ENCODE data around the gene CCSER2.

CCSER2 gene

GRCh38 chr10:84329986-84330651, 1.7 kb downstream of the CCSER2 start:
- Histone ChIP-seq H3K4me2 (ENCODE audit: low read depth, low read length, poor library complexity, severe bottlenecking) (peak overlapping the region; percentile 80), H3K9me2 (replicated peaks; ENCODE audit: low read depth, low read length) (no peaks in the 10 kb centered on the region), H2AFZ (ENCODE audit: low read length) (no peak overlapping the region), H3F3A (ENCODE audit: low read depth) (peaks cover 3% of the 10 kb centered on the region; the same call in 1 of the 2 replicates), H3K27me3 (ENCODE audit: insufficient read depth, low read length, poor library complexity, severe bottlenecking) (no peaks in the 10 kb centered on the region), H3K4me3 (ENCODE audit: low read length, poor library complexity, severe bottlenecking) (peak overlapping the region; percentile 76), H3K9ac (ENCODE audit: low read depth, low read length, poor library complexity, severe bottlenecking) (peak overlapping the region; percentile 61), H3K9me3 (ENCODE audit: insufficient read depth, low read depth, low read length) (no peaks in the 10 kb centered on the region), H3K4me1 (ENCODE audit: insufficient read depth, low read length, poor library complexity, severe bottlenecking) (peaks cover 52% of the 10 kb centered on the region), H4K20me1 (ENCODE audit: insufficient read depth, low read length, poor library complexity, severe bottlenecking) (peaks cover 12% of the 10 kb centered on the region), H3K79me2 (ENCODE audit: insufficient read depth, low read length) (peaks cover 42% of the 10 kb centered on the region), H3K36me3 (ENCODE audit: insufficient read depth, low read length) (no peaks in the 10 kb centered on the region)
- TF ChIP-seq CTCF (conservative IDR thresholded peaks at IDR 0.05; ENCODE audit: low read length) (no peak), EZH2phosphoT487 (IDR thresholded peaks at IDR 0.05; ENCODE audit: borderline replicate concordance) (no peak)

GRCh38 chr10:84331091-84331490, 2.7 kb downstream of the CCSER2 start:
- Histone ChIP-seq H3K9ac (ENCODE audit: low read depth, low read length, poor library complexity, severe bottlenecking) (peak overlapping the region; percentile 61), H3K9me3 (ENCODE audit: insufficient read depth, low read depth, low read length) (no peaks in the 10 kb centered on the region), H2AFZ (ENCODE audit: low read length) (no peak overlapping the region), H3K27me3 (ENCODE audit: insufficient read depth, low read length, poor library complexity, severe bottlenecking) (no peaks in the 10 kb centered on the region), H3K4me2 (ENCODE audit: low read depth, low read length, poor library complexity, severe bottlenecking) (peak overlapping the region; percentile 80), H3K4me1 (ENCODE audit: insufficient read depth, low read length, poor library complexity, severe bottlenecking) (peaks cover 52% of the 10 kb centered on the region), H3K79me2 (ENCODE audit: insufficient read depth, low read length) (peaks cover 51% of the 10 kb centered on the region), H3K9me2 (replicated peaks; ENCODE audit: low read depth, low read length) (no peaks in the 10 kb centered on the region), H4K20me1 (ENCODE audit: insufficient read depth, low read length, poor library complexity, severe bottlenecking) (peaks cover 12% of the 10 kb centered on the region), H3K36me3 (ENCODE audit: insufficient read depth, low read length) (no peaks in the 10 kb centered on the region), H3F3A (ENCODE audit: low read depth) (peaks cover 3% of the 10 kb centered on the region; the same call in 1 of the 2 replicates), H3K4me3 (ENCODE audit: low read length, poor library complexity, severe bottlenecking) (peak overlapping the region; percentile 76)
- TF ChIP-seq CTCF (conservative IDR thresholded peaks at IDR 0.05; ENCODE audit: low read length) (no peak), EZH2phosphoT487 (IDR thresholded peaks at IDR 0.05; ENCODE audit: borderline replicate concordance) (no peak)

GRCh38 chr10:84333864-84334451, 5.6 kb downstream of the CCSER2 start:
- no peaks in the 10 kb centered on the region for H3K9me2 ChIP-seq (replicated peaks; ENCODE audit: low read depth, low read length)
- H2AFZ ChIP-seq (ENCODE audit: low read length): 0 out of 2 replicates have a peak overlapping the region, but pooled peaks have one; percentile 16
- H3F3A ChIP-seq (ENCODE audit: low read depth): peaks cover 3% of the 10 kb centered on the region; the same call in 1 of the 2 replicates
- TF ChIP-seq CTCF (conservative IDR thresholded peaks at IDR 0.05; ENCODE audit: low read length) (no peak), EZH2phosphoT487 (IDR thresholded peaks at IDR 0.05; ENCODE audit: borderline replicate concordance) (no peak)
- no peaks in the 10 kb centered on the region for H3K27me3 ChIP-seq (ENCODE audit: insufficient read depth, low read length, poor library complexity, severe bottlenecking)
- peaks cover 12% of the 10 kb centered on the region for H4K20me1 ChIP-seq (ENCODE audit: insufficient read depth, low read length, poor library complexity, severe bottlenecking)
- no peak overlapping the region for H3K9ac ChIP-seq (ENCODE audit: low read depth, low read length, poor library complexity, severe bottlenecking)
- H3K4me2 ChIP-seq (ENCODE audit: low read depth, low read length, poor library complexity, severe bottlenecking): peak overlapping the region; percentile 74
- H3K4me1 ChIP-seq (ENCODE audit: insufficient read depth, low read length, poor library complexity, severe bottlenecking): peaks cover 47% of the 10 kb centered on the region
- peak overlapping the region; percentile 59 for H3K4me3 ChIP-seq (ENCODE audit: low read length, poor library complexity, severe bottlenecking)
- H3K9me3 ChIP-seq (ENCODE audit: insufficient read depth, low read depth, low read length): no peaks in the 10 kb centered on the region
- no peaks in the 10 kb centered on the region for H3K36me3 ChIP-seq (ENCODE audit: insufficient read depth, low read length)
- H3K79me2 ChIP-seq (ENCODE audit: insufficient read depth, low read length): peaks cover 65% of the 10 kb centered on the region

All from Loucy (cell line).